ENCODE data around the gene LYSMD3.

DNA sequence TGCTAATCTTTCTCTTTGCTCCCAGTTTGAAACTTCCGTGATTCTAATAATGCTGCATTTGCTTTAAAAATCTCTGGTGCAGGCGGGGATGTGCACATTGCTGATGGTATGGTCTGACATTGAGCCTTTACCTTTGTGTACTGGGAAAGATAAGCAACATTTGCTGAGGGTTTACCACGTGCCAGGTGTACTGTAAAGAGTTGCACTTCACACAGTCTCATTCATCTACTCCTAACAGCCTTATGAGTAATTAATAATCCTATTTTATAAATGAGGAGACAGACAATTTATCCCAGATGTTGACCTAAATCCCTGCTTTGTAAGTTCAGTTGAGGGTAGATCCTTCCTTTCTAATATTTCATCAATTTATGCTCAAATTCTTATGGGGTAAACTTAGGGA lies 28.5 kb upstream of the LYSMD3 start:
- TF ChIP-seq CTCF (IDR thresholded peaks at IDR 0.05; ENCODE audit: low read depth, low read length) (no peak), POLR2A (IDR thresholded peaks at IDR 0.05; ENCODE audit: extremely low read depth, insufficient read length) (no peak), MYC (IDR thresholded peaks at IDR 0.05; ENCODE audit: low read depth, low read length) (no peak)
